Endothelial cell of umbilical vein (primary cell): ENCODE data around the gene RPL5.

Experiments
- EZH2 ChIP-seq: IDR thresholded peaks from 2 replicates; pipeline ENCODE4 v1.6.1; 2012; ENCODE audit warnings: borderline replicate concordance, low read depth, mild to moderate bottlenecking, moderate library complexity, low read length, inconsistent platforms; ENCODE audit not compliant: severe bottlenecking
- FOS ChIP-seq: IDR thresholded peaks from 2 replicates; pipeline ENCODE4 v1.6.1; 2011; ENCODE audit warnings: mild to moderate bottlenecking, low read length, moderate library complexity, borderline replicate concordance; ENCODE audit not compliant: insufficient read depth
- POLR2A ChIP-seq: IDR thresholded peaks from 2 replicates; pipeline ENCODE4 v1.6.1; 2012; ENCODE audit warnings: low read depth, mild to moderate bottlenecking, control low read depth, low read length
- TF ChIP-seq, protein P1 (sequence below), 2 donors: IDR thresholded peaks; 1 replicate in 1 of 2; 2 replicates in 1 of 2; pipeline ENCODE4 v1.5.1; 2011; ENCODE audit warnings: low read length in 2 of 2, mild to moderate bottlenecking in 2 of 2, moderate library complexity in 2 of 2, control low read depth in 1 of 2, inconsistent platforms in 1 of 2, low read depth in 1 of 2; ENCODE audit not compliant: insufficient read depth in 1 of 2; ENCODE audit errors: extremely low read depth in 1 of 2
- TF ChIP-seq, protein P2 (sequence below): IDR thresholded peaks from 2 replicates; pipeline ENCODE4 v1.6.1; 2011; ENCODE audit not compliant: insufficient read depth, insufficient read length

DNA sequence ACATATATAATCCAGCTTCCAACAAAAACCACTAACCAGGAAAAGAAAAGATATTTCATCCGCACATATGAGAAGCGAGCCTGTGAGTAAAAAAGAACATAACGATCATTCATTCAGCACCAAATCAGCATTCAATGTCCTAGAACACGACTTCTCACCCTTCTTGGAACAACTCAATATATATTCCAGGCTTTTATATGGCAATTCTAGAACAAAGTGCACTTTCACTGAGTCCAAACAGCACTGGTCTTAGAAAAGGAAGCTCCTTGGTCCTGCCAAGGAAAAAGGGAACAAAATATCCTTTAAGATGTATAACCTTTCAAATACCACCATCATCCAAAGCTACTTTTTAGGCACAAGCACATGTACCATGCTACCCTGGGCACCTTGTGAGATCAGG is 44.5 kb downstream of the RPL5 start:
- TF ChIP-seq, protein P1, sequence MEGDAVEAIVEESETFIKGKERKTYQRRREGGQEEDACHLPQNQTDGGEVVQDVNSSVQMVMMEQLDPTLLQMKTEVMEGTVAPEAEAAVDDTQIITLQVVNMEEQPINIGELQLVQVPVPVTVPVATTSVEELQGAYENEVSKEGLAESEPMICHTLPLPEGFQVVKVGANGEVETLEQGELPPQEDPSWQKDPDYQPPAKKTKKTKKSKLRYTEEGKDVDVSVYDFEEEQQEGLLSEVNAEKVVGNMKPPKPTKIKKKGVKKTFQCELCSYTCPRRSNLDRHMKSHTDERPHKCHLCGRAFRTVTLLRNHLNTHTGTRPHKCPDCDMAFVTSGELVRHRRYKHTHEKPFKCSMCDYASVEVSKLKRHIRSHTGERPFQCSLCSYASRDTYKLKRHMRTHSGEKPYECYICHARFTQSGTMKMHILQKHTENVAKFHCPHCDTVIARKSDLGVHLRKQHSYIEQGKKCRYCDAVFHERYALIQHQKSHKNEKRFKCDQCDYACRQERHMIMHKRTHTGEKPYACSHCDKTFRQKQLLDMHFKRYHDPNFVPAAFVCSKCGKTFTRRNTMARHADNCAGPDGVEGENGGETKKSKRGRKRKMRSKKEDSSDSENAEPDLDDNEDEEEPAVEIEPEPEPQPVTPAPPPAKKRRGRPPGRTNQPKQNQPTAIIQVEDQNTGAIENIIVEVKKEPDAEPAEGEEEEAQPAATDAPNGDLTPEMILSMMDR (IDR thresholded peaks at IDR 0.05; ENCODE audit: extremely low read depth in 1 of 2, insufficient read depth in 1 of 2, low read depth in 1 of 2, low read length in 2 of 2): no peak
- TF ChIP-seq, protein P2, sequence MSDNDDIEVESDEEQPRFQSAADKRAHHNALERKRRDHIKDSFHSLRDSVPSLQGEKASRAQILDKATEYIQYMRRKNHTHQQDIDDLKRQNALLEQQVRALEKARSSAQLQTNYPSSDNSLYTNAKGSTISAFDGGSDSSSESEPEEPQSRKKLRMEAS: no peak
- TF ChIP-seq POLR2A (no peak), EZH2 (no peak), FOS (no peak)
